Small intestine (tissue), 4 donors: ENCODE data around the gene CCM2. TPM values are rescaled to one million over a fixed set of nuclear protein-coding genes. Genes with fewer than 3 reads are reported as not detected.

ENCODE experiments used
- polyA plus RNA-seq, 4 donors: library from polyadenylated mRNA; stranded (reverse) in 3 of 4; unstranded in 1 of 4; fragments of 200-250 nt in 3 of 4; fragments of 120-200 nt in 1 of 4; gene quantifications; one replicate each; pipeline versions ENCODE4 v1.2.1 to v1.2.3, GENCODE V29; 2013
- donor health status: healthy with polysubstance abuse.
- donor health status: Bipolar disorder and iron deficiency.
- donor health status: healthy.

The CCM2 gene
- polyA plus RNA-seq, 4 donors = 17.8 to 32.3 (median 24.7) TPM

Other genes starting within 250 kb of the CCM2 start
- gene PPIA, start 203.5 kb upstream of the CCM2 start, polyA plus RNA-seq = 1,000 to 10,000 TPM; 1,389 to 4,480 (median 2,811) TPM
- 100 to 1,000 TPM in 2 of 4 donors, 10 to 100 TPM in 2; 76.7 to 159 (median 110) TPM for gene H2AZ2, start 152.1 kb upstream of the CCM2 start, polyA plus RNA-seq
- gene PURB, start 114.7 kb upstream of the CCM2 start, polyA plus RNA-seq = 10 to 100 TPM in 1 of 4 donors, 1 to 10 TPM in 3; 4.1 to 20.9 (median 6.3) TPM
- 1 to 10 TPM; 1.3 to 4.1 (median 1.9) TPM for gene MYO1G, start 21.2 kb upstream of the CCM2 start, polyA plus RNA-seq
- 1 to 10 TPM in 2 of 4 donors, under 1 TPM in 2; 0.22 to 2.9 (median 1.1) TPM for gene NACAD, start 88.8 kb downstream of the CCM2 start, polyA plus RNA-seq
- 10 to 100 TPM; 44.9 to 70.7 (median 58.2) TPM for gene TBRG4, start 111.5 kb downstream of the CCM2 start, polyA plus RNA-seq
- gene RAMP3, start 157.6 kb downstream of the CCM2 start, polyA plus RNA-seq = 10 to 100 TPM in 1 of 4 donors, 1 to 10 TPM in 2, under 1 TPM in 1; 0.67 to 48.6 (median 4.1) TPM